ENCODE results near the gene DENND4A.

DNA sequence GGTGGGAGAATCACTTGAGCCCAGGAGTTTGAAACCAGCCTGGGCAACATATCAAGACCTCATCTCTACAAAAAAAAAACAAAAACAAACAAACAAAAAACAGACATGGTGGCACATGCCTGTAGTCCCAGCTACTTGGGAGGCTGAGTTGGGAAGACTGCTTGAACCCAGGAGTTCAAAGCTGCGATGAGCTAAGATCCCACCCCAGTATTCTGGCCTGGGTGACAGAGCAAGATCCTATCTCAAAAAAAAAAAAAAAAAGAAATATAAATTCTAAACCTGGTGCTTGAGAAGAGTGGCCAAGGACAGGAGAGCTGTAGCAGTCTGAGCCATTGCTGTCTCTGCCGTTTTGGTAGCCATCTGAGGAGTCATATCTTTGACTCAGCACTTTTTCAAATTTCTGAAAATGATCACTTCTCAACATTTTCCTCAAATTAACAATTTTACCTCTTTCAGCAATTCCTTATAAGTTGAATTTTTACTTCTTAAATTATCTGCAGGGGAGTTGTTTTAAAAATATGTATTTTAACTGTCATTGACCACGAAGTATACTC, 3.6 kb upstream of the DENND4A start:
- TF ChIP-seq, protein P1, sequence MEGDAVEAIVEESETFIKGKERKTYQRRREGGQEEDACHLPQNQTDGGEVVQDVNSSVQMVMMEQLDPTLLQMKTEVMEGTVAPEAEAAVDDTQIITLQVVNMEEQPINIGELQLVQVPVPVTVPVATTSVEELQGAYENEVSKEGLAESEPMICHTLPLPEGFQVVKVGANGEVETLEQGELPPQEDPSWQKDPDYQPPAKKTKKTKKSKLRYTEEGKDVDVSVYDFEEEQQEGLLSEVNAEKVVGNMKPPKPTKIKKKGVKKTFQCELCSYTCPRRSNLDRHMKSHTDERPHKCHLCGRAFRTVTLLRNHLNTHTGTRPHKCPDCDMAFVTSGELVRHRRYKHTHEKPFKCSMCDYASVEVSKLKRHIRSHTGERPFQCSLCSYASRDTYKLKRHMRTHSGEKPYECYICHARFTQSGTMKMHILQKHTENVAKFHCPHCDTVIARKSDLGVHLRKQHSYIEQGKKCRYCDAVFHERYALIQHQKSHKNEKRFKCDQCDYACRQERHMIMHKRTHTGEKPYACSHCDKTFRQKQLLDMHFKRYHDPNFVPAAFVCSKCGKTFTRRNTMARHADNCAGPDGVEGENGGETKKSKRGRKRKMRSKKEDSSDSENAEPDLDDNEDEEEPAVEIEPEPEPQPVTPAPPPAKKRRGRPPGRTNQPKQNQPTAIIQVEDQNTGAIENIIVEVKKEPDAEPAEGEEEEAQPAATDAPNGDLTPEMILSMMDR (IDR thresholded peaks at IDR 0.05), result no peak
- TF ChIP-seq POLR2A (IDR thresholded peaks at IDR 0.05) (no peak), POLR2AphosphoS5 (IDR thresholded peaks at IDR 0.05) (no peak)
